B cell (primary cell): ENCODE data around the gene NME3. TPM values are rescaled to one million over a fixed set of nuclear protein-coding genes. Genes with fewer than 3 reads are reported as not detected.
A peak's percentile ranks its signal among the peaks of the same experiment; 100 is the strongest.

Experiments used
- ATAC-seq: fragments of 200-7000 bp; cut with Tn5 transposase; one replicate; pipeline ENCODE4 v1.10.0; 2021; ENCODE audit warnings: low read depth, mild to moderate bottlenecking, moderate number of reproducible peaks, moderate library complexity
- CTCF ChIA-PET: fragments of 350-600 bp; sonication (Branson Sonifier 250); formaldehyde crosslinking; loops from one replicate; lab custom pipeline; 2021; ENCODE audit warnings: antibody characterized with exemption, inconsistent platforms; lab: Charles Lee
- POLR2A ChIA-PET: fragments of 350-600 bp; sonication (Branson Sonifier 250); formaldehyde crosslinking; loops from one replicate; lab custom pipeline; 2021; ENCODE audit warnings: antibody characterized with exemption; lab: Charles Lee
- DNase-seq: peaks from one replicate; pipeline ENCODE4 v3.0.0; 2013
- H2AFZ ChIP-seq: 2 replicates; pipeline ENCODE4 v1.6.1; 2012; ENCODE audit warnings: mild to moderate bottlenecking, low read depth, low read length; ENCODE audit not compliant: insufficient read depth, poor library complexity, severe bottlenecking
- H3K27ac ChIP-seq, 2 donors: 1 replicate in 1 of 2; 2 replicates in 1 of 2; pipeline ENCODE4 v1.5.1; 2012 to 2013; ENCODE audit warnings: low read length in 2 of 2, mild to moderate bottlenecking in 2 of 2, moderate library complexity in 1 of 2
- H3K27me3 ChIP-seq, 4 experiments: fragments of 200-600 bp in 1 of 4; sonication (generic) in 1 of 4; replicated peaks in 1 of 4; 1 replicate in 2 of 4; 2 replicates in 2 of 4; pipeline versions ENCODE4 v1.6.1 to v1.7.0; 2013 to 2016; ENCODE audit warnings: low read length in 3 of 4, mild to moderate bottlenecking in 2 of 4, mixed read lengths in 1 of 4, moderate library complexity in 1 of 4; ENCODE audit not compliant: insufficient read depth in 4 of 4, control insufficient read depth in 3 of 4; ENCODE audit errors: control extremely low read depth in 1 of 4
- H3K36me3 ChIP-seq, 2 experiments: replicated peaks in 1 of 2; 1 replicate in 1 of 2; 2 replicates in 1 of 2; pipeline versions ENCODE4 v1.6.1 to v1.7.1; 2013; ENCODE audit warnings: low read length in 1 of 2; ENCODE audit not compliant: insufficient read depth in 2 of 2, control insufficient read depth in 1 of 2; ENCODE audit errors: control extremely low read depth in 1 of 2, extremely low read depth in 1 of 2
- H3K4me1 ChIP-seq, 2 donors: fragments of 200-600 bp in 1 of 2; sonication (generic) in 1 of 2; 1 replicate in 1 of 2; 2 replicates in 1 of 2; pipeline versions ENCODE4 v1.5.1 to v1.6.1; 2013 to 2017; ENCODE audit warnings: low read length in 2 of 2; ENCODE audit not compliant: control insufficient read depth in 2 of 2, insufficient read depth in 2 of 2
- H3K4me2 ChIP-seq: replicated peaks from 2 replicates; pipeline ENCODE3; 2012; ENCODE audit warnings: mild to moderate bottlenecking, low read depth, low read length; ENCODE audit not compliant: poor library complexity, severe bottlenecking
- H3K4me3 ChIP-seq, 5 experiments: fragments of 200-600 bp in 1 of 5; sonication (generic) in 1 of 5; 1 replicate in 3 of 5; 2 replicates in 2 of 5; pipeline versions ENCODE4 v1.5.1 to v1.7.0; 2011 to 2016; ENCODE audit warnings: low read length in 4 of 5, mild to moderate bottlenecking in 4 of 5, low read depth in 2 of 5, control low read depth in 1 of 5, moderate library complexity in 1 of 5; ENCODE audit not compliant: insufficient read depth in 1 of 5; ENCODE audit errors: control extremely low read depth in 1 of 5, extremely low read depth in 1 of 5
- H3K79me2 ChIP-seq: fragments of 200-600 bp; sonication (generic); one replicate; pipeline ENCODE4 v1.6.0; 2016; ENCODE audit warnings: low read length; ENCODE audit not compliant: control insufficient read depth, insufficient read depth
- H3K9ac ChIP-seq: fragments of 200-600 bp; sonication (generic); 2 replicates; pipeline ENCODE4 v1.6.1; 2017; ENCODE audit warnings: mild to moderate bottlenecking, low read length, moderate library complexity
- H3K9me3 ChIP-seq, 3 donors: one replicate each; pipeline versions ENCODE4 v1.6.1 to v1.7.1; 2013; ENCODE audit warnings: low read length in 2 of 3; ENCODE audit not compliant: control insufficient read depth in 2 of 3, insufficient read depth in 1 of 3; ENCODE audit errors: control extremely low read depth in 1 of 3
- H4K20me1 ChIP-seq: 2 replicates; pipeline ENCODE4 v1.6.0; 2012; ENCODE audit warnings: mild to moderate bottlenecking, low read length; ENCODE audit not compliant: insufficient read depth, control insufficient read depth, poor library complexity, severe bottlenecking
- H3K27ac Mint-ChIP-seq: one replicate; pipeline ENCODE4 v1.8.0; 2021; ENCODE audit warnings: mixed read lengths
- H3K27me3 Mint-ChIP-seq: one replicate; pipeline ENCODE4 v1.8.0; 2021; ENCODE audit warnings: mixed read lengths
- H3K4me1 Mint-ChIP-seq: one replicate; pipeline ENCODE4 v1.8.0; 2021; ENCODE audit warnings: mixed read lengths
- H3K4me3 Mint-ChIP-seq: one replicate; pipeline ENCODE4 v1.8.0; 2021; ENCODE audit warnings: mixed read lengths
- H3K9me3 Mint-ChIP-seq: one replicate; pipeline ENCODE4 v1.8.0; 2022; ENCODE audit warnings: mixed read lengths; ENCODE audit not compliant: insufficient read depth
- EZH2 ChIP-seq: IDR thresholded peaks from 2 replicates; pipeline ENCODE4 v1.6.1; 2012; ENCODE audit warnings: borderline replicate concordance, low read depth, mild to moderate bottlenecking, moderate library complexity, low read length; ENCODE audit not compliant: insufficient read depth, poor library complexity, severe bottlenecking
- WGBS: methylation state at CpG from one replicate; pipeline ENCODE4 v1.1.5; 2013; ENCODE audit warnings: missing lambda C conversion rate; ENCODE audit not compliant: insufficient coverage; 5-methylcytosine and 5-hydroxymethylcytosine counted together
- intact Hi-C: fragments of 100-400 bp; cut with micrococcal nuclease; formaldehyde crosslinking; loops from one replicate; pipeline ENCODE4 v1.10.0; 2022
- polyA plus RNA-seq: library from polyadenylated mRNA; depleted of rRNA; stranded (reverse); fragments of >200 nt; gene quantifications from 2 replicates; pipeline ENCODE4 v1.2.3, GENCODE V29; 2012
- total RNA-seq, 2 donors: library from RNA; stranded (reverse); fragments of 120-200 nt in 1 of 2; gene quantifications; 1 replicate in 1 of 2; 2 replicates in 1 of 2; pipeline versions ENCODE4 v1.2.3 to v1.2.4, GENCODE V29; 2013 to 2022
- TF ChIP-seq, protein P1 (sequence below): fragments of 200-600 bp; IDR thresholded peaks from one replicate; pipeline ENCODE4 v1.8.0; 2022; ENCODE audit warnings: antibody characterized with exemption, mild to moderate bottlenecking

NME3 gene
- total and polyA plus RNA-seq, 2 donors (not counting 1 experiment from before 2014, with no cell fraction given), result 63.2 to 150 TPM

GRCh38 chr16:1784977-1785845 lies 13.9 kb upstream of the NME3 start:
- no peaks in the 10 kb centered on the region for H3K27me3 Mint-ChIP-seq
- DNase-seq, result no peak
- H4K20me1 ChIP-seq, result peaks cover 74% of the 10 kb centered on the region
- H3K9me3 ChIP-seq, result no peaks in the 10 kb centered on the region
- WGBS, result 98% methylated on average over 21 of the region's 26 CpGs
- H3K4me3 ChIP-seq, result no peak overlapping the region
- H3K79me2 ChIP-seq, result peaks cover 82% of the 10 kb centered on the region
- no peak overlapping the region for H3K9ac ChIP-seq
- no peak overlapping the region for H3K4me2 ChIP-seq
- intact Hi-C loops, result no loop called here
- no peak for TF ChIP-seq EZH2
- TF ChIP-seq, protein P1, sequence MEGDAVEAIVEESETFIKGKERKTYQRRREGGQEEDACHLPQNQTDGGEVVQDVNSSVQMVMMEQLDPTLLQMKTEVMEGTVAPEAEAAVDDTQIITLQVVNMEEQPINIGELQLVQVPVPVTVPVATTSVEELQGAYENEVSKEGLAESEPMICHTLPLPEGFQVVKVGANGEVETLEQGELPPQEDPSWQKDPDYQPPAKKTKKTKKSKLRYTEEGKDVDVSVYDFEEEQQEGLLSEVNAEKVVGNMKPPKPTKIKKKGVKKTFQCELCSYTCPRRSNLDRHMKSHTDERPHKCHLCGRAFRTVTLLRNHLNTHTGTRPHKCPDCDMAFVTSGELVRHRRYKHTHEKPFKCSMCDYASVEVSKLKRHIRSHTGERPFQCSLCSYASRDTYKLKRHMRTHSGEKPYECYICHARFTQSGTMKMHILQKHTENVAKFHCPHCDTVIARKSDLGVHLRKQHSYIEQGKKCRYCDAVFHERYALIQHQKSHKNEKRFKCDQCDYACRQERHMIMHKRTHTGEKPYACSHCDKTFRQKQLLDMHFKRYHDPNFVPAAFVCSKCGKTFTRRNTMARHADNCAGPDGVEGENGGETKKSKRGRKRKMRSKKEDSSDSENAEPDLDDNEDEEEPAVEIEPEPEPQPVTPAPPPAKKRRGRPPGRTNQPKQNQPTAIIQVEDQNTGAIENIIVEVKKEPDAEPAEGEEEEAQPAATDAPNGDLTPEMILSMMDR, result no peak
- H3K27ac ChIP-seq, result no peak overlapping the region
- H3K36me3 ChIP-seq, result peaks cover 0 to 33% of the 10 kb centered on the region in 2 experiments
- H3K27ac Mint-ChIP-seq, result no peak overlapping the region
- H3K9me3 Mint-ChIP-seq, result no peaks in the 10 kb centered on the region
- H3K4me1 ChIP-seq, result peaks cover 10 to 26% of the 10 kb centered on the region in 2 donors
- H3K4me1 Mint-ChIP-seq, result peaks cover 22% of the 10 kb centered on the region
- CTCF ChIA-PET, result no interaction called here
- no peaks in the 10 kb centered on the region for H3K27me3 ChIP-seq
- H3K4me3 Mint-ChIP-seq, result peak overlapping the region; percentile 64
- POLR2A ChIA-PET, result interaction anchor here (0.6 kb wide), 1 partner anchor 170 kb away, joined by 3 read pairs; no protein-coding TSS in a partner anchor
- no peak overlapping the region for H2AFZ ChIP-seq
- ATAC-seq, result no peak
